K562 (cell line): ENCODE data around the gene RALGPS1. TPM values are rescaled to one million over a fixed set of nuclear protein-coding genes. Genes with fewer than 3 reads are reported as not detected.

ENCODE experiments used
- AFF1 ChIP-seq, 2 experiments: fragments of 450-650 bp; IDR thresholded peaks; 2 replicates each; pipeline ENCODE4 v1.6.1; 2018; ENCODE audit warnings: mild to moderate bottlenecking in 2 of 2, low read depth in 1 of 2; ENCODE audit not compliant: partially characterized antibody in 2 of 2
- ARID3A ChIP-seq: IDR thresholded peaks from 2 replicates; pipeline ENCODE4 v1.6.1; 2012; ENCODE audit warnings: low read depth, low read length, improper control_type of control experiment, borderline replicate concordance
- HMG20B ChIP-seq: fragments of 250-450 bp; sonication (Bioruptor Pico); IDR thresholded peaks from 2 replicates; pipeline ENCODE4 v1.5.0; 2021; ENCODE audit warnings: mild to moderate bottlenecking
- IRF9 ChIP-seq: fragments of 450-650 bp; IDR thresholded peaks from 2 replicates; pipeline ENCODE4 v1.6.1; 2016; ENCODE audit warnings: missing biosample characterization, missing genetic modification characterization
- NELFE ChIP-seq: IDR thresholded peaks from 2 replicates; pipeline ENCODE4 v1.6.1; 2011; ENCODE audit warnings: mild to moderate bottlenecking; ENCODE audit not compliant: insufficient read depth, insufficient read length
- SAP30 ChIP-seq: fragments of 200-600 bp; sonication (generic); IDR thresholded peaks from 2 replicates; pipeline ENCODE4 v1.6.1; 2012; ENCODE audit warnings: borderline replicate concordance, low read depth, mild to moderate bottlenecking, moderate library complexity, low read length, control low read depth, inconsistent platforms; ENCODE audit not compliant: insufficient read depth, poor library complexity, severe bottlenecking
- TCF15 ChIP-seq: fragments of 250-450 bp; sonication (Bioruptor Pico); IDR thresholded peaks from 2 replicates; pipeline ENCODE4 v1.8.0; 2022; ENCODE audit warnings: moderate library complexity, mild to moderate bottlenecking, inconsistent platforms
- ZNF277 ChIP-seq: fragments of 250-450 bp; sonication (Bioruptor Pico); IDR thresholded peaks from 2 replicates; pipeline ENCODE4 v1.8.0; 2022; ENCODE audit warnings: inconsistent platforms, mild to moderate bottlenecking, moderate library complexity, borderline replicate concordance
- polyA plus RNA-seq, 8 experiments: library from polyadenylated mRNA; depleted of rRNA in 4 of 8; stranded (reverse) in 5 of 8; unstranded in 3 of 8; fragments of >200 nt; fragmentation: Nextera tagmentation in 2 of 8; fragmentation: Illumina TruSeq in 1 of 8; extraction: Ambion mirVana in 2 of 8; extraction: Trizol in 1 of 8; gene quantifications; 2 replicates each; pipeline versions ENCODE4 v1.2.1 to v1.2.3, GENCODE V29; 2011 to 2014; ENCODE audit warnings: inconsistent platforms in 1 of 8, missing spikeins in 1 of 8
- total RNA-seq, 7 experiments: library from RNA; depleted of rRNA in 6 of 7; stranded (reverse); fragments of >200 nt in 6 of 7; fragmentation: Illumina TruSeq in 2 of 7; extraction: Trizol in 2 of 7; gene quantifications; 2 replicates each; pipeline versions ENCODE4 v1.2.1 to v1.2.3, GENCODE V29; 2011 to 2021; ENCODE audit warnings: low replicate concordance in 1 of 7

Gene RALGPS1
- total and polyA plus RNA-seq, 9 of the 15 experiments (the other 6 are each of a cell fraction or from before 2014, with no cell fraction given) = 0.04 to 2.6 (median 1.5) TPM

- no peak for TF ChIP-seq AFF1 (IDR thresholded peaks at IDR 0.05; ENCODE audit: low read depth in 1 of 2, partially characterized antibody in 2 of 2)
- no peak for TF ChIP-seq NELFE
- no peak for TF ChIP-seq ARID3A
- TF ChIP-seq TCF15 (CRISPR knock-in tag) = no peak
- TF ChIP-seq HMG20B (CRISPR knock-in tag) = no peak
- TF ChIP-seq SAP30 = no peak
- no peak for TF ChIP-seq ZNF277
- no peak for TF ChIP-seq IRF9 (tag)
- TF ChIP-seq, all 486 proteins: peak for 0
Observed at GRCh38 chr9:127140842-127141675, 226.5 kb downstream of the RALGPS1 start (continued).
